Measurements from ENCODE around the gene PNMA3.
"Not testable (repeated sequence)": the region's sequence is repeated elsewhere in the genome, so short reads cannot be mapped to it uniquely, and the experiment has no call there.

Gene PNMA3, protein sequence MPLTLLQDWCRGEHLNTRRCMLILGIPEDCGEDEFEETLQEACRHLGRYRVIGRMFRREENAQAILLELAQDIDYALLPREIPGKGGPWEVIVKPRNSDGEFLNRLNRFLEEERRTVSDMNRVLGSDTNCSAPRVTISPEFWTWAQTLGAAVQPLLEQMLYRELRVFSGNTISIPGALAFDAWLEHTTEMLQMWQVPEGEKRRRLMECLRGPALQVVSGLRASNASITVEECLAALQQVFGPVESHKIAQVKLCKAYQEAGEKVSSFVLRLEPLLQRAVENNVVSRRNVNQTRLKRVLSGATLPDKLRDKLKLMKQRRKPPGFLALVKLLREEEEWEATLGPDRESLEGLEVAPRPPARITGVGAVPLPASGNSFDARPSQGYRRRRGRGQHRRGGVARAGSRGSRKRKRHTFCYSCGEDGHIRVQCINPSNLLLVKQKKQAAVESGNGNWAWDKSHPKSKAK
- 4.5 reads per million, percentile 18 among the genes with 10 or more reads in this experiment for total RNA-seq

DNA sequence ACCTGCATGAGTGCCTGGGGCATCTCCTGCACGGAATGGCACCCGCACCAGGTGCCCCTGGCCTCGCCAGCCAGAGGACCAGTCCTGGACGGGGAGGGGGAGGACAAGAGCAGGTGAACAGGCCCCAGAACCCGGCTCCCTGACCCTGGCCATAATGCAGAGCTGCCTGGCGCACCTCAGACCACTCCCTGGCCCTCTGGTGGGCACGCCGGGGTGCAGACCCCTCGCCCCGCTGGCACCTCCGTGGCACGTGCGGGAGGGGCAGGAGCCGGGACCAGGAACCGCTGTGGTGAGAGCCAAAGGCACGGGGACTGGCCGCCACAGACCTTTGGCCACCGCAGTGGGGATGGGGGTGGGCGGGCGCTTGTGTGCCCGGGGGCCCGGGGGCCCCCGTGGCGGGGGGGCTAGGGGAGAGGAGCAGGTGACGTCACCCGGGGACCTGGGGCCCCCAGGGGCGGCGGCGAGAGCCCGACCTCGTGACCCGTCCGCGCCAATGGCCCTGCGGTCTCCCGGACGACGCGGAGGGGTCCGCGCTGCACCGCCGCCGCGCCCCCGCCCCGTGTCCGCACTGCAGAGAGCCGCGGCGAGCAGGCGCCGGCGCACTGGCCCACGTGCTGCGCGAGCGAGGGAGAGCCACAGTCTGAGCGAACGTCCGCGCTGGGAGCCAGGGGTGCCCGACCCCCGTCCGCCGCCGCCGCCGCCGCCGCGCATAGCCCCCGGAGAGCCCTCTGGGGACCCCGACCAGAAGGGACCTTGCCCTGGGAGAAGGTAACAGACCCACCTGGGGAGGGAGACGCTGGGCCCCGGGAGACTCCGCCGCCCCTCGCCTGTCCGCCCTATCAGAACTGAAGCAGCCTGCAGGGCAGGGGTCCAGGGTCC, at the start of gene PNMA3:
Gene PNMA3, plus strand, starts transcription at position 600 of the 879 bp plus-strand sequence. CDS start 586 bp downstream, outside the sequence.
- DNase-seq = no peak

DNA sequence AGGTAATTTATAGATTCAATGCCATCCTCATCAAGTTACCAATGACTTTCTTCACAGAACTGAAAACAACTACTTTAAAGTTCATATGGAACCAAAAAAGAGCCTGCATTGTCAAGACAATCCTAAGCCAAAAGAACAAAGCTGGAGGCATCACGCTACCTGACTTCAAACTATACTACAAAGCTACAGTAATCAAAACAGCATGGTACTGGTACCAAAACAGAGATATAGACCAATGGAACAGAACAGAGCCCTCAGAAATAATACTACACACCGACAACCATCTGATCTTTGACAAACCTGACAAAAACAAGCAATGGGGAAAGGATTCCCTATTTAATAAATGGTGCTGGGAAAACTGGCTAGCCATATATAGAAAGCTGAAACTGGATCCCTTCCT, 39.1 kb upstream of the PNMA3 start:
- not testable (repeated sequence) for DNase-seq

DNA sequence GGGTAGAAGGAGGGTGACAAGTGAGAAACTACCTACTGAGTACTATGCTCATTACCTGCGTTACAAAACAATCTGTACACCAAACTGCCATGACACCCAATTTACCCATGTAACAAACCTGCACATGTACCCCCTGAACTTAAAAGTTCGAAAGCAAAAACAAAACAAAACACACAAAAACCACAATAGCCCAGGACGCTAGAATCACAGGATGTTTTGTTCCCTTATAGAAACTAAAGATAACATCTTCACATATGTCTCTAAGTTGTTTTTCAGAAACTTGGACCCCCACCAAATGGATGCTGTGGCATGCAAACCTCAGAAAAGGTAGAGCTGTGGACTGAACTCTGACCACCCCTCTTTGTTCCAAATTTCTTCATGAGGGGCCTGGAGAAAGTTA, 37.1 kb upstream of the PNMA3 start:
- DNase-seq = no peak

DNA sequence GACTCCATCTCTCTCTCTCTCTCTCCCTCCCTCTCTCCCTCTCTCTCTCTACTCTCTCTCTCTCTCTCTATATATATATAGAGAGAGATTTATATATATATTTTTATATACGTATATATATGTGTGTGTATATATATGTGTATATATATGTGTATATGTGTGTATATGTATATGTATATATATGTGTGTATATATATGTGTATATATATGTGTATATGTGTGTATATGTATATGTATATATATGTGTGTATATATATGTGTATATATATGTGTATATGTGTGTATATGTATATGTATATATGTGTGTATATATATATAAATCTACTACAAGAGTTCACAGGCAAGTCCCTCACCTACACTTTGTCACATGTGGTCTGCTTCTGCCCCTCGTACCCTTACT, 29.8 kb upstream of the PNMA3 start:
- not testable (repeated sequence) for DNase-seq

DNA sequence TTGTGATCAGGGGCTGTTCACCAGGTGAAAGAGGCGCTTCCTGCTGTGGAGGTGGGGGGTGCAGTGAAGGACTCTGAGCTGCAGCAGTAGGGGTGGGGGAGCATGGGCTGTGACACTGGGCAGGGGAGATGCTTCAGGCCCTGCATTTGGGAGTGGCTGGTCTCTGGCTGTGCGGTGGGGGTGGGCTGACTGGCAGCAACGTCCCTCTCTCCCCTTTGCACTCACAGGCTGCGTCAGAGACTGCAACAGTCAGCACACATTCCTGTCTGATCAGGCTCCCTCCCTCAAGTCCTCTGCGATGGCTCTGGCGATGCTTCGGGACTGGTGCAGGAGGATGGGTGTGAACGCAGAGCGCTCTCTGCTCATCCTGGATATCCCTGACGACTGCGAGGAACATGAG, 27.8 kb upstream of the PNMA3 start:
- DNase-seq = not testable (repeated sequence)

DNA sequence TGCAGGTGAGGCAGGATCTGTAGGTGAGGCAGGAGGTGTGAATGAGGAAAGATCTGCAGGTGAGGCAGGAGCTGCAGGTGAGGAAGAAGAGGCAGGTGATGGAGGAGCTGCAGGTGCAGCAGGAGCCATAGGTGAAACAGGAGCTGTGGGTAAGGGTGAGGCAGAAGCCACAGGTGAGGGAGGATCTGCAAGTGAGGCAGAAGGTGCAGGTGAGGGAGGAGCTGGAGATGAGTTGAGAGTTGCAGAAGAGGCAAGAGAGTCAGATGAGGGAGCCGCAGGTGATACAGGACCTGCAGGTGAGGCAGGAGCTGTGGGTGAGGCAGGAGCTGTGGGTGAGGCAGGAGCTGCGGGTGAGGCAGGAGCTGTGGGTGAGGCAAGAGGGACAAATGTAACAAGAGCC, 27.1 kb upstream of the PNMA3 start:
- DNase-seq = no peak

DNA sequence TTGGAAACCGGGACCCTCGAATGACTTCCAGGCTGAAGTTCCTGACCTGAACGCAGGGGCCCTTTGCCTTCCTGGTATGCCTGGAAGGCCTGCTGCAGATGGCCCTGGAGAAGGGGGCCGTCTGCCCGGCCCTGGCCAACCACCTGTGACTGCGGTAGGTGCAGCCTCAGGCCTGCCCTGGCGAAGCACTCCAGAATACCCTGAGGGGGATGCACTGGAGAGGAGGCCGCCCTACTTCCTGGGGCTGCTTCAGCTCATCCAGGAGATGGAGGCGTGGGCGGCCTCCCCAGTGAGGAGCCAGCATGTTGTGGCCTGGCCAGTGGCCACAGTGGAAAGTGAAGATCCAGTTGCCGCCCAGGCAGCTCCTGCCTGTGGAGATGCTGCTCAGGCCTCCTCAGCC, 26.4 kb upstream of the PNMA3 start:
- no peak for DNase-seq

DNA sequence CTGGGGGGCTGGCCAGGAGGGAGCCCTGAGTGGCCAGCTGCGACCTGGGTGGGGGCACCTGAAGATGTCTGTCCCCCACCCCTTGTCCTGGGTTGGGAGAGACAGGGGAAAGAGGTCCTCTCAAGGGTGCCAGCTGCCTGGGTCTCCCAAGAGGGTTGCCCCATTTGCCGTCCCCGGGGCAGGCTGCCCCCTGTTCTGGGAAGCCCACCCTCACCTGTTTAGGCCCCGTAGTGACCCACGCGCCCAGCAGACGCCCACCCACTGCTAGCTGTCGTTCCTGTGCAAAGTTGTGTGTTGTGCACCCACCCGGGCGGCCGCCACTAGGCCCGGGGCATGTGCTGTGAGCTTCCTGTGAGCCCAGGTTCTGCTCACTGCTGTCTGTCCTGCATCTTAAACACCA, 25.5 kb upstream of the PNMA3 start:
- no peak for DNase-seq

DNA sequence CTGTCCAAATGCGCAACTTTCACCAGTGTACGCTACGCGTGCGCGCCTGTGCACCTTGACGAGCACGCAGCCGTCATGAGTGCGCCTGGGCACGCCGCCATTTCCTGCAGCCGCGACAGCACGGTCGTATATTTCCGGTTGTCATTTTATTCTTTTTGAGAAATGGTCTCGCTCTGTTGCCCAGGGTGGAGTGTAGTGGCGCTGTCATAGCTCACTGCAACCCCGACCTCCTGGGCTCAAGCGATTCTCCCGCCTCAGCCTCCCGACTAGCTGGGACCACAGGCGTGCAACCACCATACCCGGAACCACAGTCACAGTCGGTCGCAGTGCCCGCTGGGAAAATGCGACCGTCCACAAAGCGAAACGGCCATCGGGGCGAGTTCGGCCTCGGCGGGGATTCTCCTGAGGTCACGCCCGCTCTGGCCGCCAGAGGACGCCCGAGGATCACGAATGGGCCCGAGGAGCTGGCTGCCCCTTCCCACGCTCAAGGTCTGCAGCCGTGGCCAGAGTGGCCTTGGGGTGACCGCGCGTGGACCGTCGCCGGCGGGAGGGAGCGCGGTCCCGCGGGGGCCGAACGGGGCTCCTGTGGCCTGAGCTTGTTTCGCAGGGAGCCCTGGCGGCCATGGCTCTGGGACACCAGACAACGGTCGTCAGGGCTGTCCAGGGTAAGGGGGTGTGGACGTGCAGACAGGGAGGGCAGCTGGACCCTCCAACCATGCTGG, 23.7 kb upstream of the PNMA3 start:
- DNase-seq = peak; percentile 44

DNA sequence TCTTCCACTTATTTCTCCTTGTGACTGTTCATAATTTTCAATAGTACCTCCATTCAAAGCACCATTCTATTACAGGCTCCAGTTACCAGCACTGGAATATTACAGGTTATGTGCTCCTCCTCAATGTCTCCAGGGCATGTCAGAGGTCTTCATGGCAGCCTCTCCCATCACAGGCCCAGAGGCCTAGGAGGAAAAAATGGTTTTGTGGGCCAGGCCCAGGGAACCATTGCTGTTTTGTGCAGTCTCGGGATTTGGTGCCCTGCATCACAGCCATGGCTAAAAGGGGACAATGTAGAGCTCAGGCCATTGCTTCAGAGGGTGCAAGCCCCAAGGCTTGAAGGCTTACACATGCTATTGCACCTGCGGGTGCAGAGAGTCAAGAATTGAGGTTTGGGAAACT, 7.2 kb upstream of the PNMA3 start:
- no peak for DNase-seq

DNA sequence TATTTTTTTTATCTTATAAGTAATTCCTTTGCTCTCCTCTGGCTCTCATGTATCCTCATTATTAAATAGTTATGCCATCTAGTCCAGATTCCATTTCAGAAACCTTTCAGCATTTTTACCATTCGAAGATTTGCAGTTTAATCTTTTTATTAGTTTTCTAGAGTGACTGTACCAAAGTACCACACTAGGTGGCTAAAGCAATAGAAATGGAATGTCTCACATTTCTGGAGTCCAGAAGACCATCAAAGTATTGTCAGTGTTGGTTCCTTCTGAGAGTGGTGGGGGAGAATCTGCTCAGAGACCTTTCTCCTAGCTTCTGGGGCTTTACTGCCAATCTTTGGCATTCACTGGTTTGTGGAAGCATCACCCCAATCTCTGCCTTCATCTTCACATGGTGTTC, 3.7 kb upstream of the PNMA3 start:
- no peak for DNase-seq

DNA sequence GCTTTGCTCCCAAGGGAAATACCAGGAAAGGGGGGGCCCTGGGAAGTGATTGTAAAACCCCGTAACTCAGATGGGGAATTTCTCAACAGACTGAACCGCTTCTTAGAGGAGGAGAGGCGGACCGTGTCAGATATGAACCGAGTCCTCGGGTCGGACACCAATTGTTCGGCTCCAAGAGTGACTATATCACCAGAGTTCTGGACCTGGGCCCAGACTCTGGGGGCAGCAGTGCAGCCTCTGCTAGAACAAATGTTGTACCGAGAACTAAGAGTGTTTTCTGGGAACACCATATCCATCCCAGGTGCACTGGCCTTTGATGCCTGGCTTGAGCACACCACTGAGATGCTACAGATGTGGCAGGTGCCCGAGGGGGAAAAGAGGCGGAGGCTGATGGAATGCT, 1.0 kb downstream of the PNMA3 start:
- DNase-seq = no peak

DNA sequence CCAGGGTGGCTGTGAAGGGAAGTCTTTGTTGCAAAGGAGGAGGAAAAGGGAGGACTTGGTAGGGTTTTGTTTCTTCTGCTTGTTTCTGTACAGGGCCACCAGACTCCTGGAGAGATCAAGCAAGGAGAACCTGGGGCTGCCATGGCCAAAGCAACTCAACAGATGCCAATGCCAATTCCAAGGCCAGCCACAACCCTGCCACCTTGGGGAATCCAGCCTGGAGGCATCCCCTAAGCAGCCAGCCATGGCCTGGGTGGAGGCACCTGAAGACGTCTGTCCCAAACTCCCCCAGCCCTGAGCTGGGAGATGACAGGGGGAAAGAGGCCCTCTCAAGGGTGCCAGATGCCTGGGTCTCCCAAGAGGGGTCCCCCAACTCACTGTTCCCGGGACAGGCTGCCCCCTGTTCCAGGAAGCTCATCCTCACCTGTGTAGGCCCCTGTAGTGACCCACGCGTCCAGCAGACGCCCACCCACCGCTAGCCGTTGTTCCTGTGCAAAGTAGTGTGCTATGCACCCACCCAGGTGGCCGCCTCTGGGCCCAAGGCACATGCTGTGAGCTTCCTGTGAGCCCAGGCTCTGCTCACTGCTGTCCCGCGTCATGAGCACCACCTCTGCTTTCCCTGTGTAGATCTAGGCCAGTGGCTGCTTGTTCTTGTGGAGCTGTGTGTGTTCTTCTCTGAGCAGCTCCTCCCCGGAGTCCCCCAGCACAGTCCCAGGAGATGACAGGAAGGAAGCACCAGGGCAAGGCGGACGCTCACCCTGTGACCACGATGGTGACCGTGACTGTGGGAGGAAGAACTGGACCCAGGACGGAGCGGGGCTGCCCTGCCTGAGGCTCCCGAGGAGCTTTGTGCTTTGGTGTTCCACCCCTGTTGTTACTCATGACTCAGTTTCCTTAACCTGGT, 3.2 kb downstream of the PNMA3 start:
- no peak for DNase-seq

DNA sequence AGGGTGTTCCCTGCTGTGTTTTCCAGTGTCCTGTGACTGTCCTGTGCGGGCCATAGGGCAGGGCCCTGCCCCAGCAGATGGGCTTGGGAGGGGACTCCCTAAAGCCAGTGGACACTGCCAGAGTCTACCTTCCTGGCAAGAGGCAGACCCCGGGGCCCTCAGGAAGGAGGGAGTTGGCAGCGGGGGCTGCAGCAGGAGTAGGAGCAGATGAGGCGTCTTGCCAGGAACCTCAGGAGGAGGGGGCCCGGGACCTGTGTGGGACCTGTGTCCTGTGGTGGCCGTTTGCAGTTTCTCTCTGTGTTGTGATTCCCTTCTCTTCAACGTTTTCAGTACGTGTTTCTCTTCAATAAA, 3.8 kb downstream of the PNMA3 start:
- DNase-seq = no peak

DNA sequence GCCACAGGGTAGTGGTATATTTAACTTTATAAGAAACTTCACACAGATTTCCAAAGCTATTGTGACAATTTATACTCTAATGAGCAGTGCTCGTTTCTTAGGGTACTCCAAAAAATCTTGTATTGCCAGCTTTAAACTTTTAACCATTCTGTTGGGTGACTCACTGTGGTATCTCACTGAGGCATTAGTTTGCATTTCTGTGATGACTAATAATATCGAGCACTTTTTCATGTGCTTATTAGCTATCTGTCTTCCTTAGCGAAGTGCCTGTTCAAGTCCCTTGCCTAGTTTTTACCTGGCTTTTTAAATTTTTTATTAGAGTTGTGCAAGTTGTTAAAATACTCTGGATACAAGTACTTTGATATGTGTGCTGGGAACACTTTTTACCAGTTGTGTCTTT, 5.5 kb downstream of the PNMA3 start:
- DNase-seq = no peak

DNA sequence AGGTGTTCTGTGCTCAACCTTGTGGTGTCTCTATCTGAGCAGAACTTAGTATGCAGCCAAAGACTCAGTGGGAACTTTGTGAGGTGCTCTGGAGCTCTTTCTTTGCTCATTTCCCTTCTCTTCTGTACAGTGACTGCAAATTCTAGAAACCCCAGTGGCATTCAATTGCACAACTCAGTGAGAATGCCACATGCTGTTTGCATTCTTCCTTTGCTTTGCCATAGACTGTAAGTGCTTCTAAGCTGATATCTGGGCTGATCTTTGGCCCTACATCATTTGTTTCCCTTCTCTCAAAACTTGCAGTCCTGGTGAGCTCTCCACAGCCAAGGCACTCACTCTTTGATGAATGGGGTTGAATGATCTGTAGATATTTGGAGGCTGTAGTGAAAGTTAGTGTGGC, 7.0 kb downstream of the PNMA3 start:
- no peak for DNase-seq

DNA sequence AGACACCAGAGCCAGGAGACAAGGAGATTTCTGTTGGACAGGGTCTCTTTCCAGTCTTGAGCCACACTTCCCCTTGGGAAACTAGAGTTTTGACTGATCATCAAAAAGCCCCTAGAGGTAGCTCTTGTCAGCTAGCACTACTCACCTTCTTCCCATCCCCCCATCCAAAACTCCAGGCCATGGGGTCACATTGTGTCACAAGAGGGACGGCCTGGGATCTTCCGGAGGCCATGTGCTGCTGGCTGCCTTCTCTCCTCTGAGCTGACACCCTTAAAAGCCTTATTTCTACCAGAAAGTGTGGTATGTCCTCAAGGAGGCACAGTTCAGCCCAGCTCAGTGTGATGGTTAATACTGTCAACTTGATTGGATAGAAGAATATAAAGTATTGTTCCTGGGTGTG, 7.8 kb downstream of the PNMA3 start:
- DNase-seq = no peak

DNA sequence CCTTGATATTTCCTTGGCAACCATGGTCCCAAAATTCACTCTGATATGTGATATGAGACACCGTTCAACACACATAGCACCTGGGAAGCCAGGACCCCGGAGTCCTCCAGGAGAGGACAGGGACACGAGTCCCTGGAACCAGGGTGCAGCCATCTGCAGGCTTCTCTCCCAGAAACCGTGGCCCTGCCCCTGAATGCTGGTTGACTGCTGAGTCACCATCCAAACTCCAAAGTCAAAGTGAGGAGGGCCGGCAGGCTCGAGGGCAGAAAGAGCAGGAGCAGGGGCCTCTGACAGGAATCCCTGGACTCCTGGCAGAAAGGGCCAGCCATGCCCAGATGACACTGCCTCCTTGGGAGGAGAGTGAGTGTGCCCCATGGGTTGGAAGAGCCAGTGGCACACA, 9.1 kb downstream of the PNMA3 start:
- no peak for DNase-seq

DNA sequence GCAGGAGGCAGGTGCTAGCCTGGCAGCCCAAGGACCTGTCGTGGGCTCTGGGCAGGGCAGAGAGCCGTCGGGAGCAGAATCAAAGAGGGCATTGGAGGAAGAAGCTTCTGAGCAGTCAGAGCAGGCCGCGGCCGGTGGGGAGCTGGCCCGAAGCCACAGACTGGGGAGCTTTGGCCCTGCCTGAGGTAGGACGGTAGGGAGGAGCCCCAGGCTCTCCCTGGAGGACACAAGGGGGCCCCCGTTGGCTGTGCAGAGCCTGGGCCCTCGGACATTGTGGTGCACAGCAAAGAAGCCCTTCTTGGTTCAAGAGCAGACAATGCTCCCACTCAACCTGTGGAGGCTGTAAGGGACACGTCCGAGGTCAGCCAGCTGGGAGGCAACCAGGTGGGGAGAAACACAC, 10.1 kb downstream of the PNMA3 start:
- DNase-seq = not testable (repeated sequence)

DNA sequence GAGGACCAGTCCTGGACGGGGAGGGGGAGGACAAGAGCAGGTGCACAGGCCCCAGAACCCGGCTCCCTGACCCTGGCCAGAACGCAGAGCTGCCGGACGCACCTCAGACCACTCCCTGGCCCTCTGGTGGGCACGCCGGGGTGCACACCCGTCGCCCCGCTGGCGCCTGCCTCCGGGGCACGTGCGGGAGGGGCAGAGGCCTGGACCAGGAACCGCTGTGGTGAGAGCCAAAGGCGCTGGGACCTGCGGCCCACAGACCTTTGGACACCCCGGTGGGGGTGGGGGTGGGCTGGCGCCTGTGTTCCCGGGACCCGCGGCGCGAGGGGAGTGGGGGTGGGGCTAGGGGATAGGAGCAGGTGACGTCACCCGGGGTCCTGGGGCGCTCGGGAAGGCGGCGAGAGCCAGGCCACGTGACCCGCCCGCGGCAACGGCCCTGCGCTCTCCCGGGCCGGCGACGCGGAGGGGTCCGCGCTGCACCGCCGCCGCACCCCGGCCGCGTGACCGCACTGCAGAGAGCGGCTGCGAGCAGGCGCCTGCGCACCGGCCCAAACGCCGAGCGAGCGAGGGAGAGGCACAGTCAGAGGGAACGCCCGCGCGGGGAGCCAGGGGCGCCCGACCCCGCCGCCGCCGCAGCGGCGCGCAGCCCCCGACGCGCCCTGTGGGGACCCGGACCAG, 15.8 kb downstream of the PNMA3 start, which contains the start of gene PNMA6A:
Gene PNMA6A, plus strand, starts transcription at position 546 of the 675 bp plus-strand sequence. CDS start 609 bp downstream, outside the sequence.
- not testable (repeated sequence) for DNase-seq

DNA sequence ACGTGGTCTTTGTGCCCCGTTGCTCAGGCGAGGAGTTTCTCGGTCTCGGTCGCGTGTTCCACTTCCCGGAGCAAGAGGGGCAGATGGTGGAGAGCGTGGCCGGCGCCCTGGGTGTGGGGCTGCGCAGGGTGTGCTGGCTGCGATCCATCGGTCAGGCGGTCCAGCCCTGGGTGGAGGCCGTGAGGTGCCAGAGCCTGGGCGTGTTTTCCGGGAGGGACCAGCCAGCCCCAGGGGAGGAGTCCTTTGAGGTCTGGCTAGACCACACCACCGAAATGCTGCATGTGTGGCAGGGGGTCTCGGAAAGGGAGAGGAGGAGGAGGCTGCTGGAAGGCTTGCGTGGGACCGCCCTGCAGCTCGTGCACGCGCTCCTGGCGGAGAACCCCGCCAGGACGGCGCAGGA, 17.1 kb downstream of the PNMA3 start:
- not testable (repeated sequence) for DNase-seq

All from effector CD4-positive, alpha-beta T cell (primary cell).